ENCODE results near the gene ENTREP1.

DNA sequence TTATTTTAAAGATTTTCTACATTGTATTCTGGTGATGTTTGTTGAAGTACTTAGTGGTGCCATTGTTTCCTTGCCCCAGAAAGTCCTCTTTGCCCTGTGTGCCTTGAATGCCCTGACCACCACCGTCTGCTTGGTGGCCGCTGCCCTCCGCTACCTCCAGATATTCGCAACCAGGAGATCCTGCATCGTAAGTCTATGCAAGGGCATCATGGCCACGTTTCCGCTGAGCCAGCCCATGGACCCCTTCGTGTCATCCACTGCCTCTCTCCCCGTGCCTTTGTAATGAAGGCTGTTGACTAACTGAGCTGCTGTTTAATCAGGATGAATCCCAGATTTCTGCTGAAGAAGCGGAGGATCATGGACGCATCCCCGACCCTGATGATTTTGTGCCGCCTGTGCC lies 52.3 kb downstream of the ENTREP1 start:
- TF ChIP-seq POLR2A (IDR thresholded peaks at IDR 0.05): no peak
- TF ChIP-seq, protein P1, sequence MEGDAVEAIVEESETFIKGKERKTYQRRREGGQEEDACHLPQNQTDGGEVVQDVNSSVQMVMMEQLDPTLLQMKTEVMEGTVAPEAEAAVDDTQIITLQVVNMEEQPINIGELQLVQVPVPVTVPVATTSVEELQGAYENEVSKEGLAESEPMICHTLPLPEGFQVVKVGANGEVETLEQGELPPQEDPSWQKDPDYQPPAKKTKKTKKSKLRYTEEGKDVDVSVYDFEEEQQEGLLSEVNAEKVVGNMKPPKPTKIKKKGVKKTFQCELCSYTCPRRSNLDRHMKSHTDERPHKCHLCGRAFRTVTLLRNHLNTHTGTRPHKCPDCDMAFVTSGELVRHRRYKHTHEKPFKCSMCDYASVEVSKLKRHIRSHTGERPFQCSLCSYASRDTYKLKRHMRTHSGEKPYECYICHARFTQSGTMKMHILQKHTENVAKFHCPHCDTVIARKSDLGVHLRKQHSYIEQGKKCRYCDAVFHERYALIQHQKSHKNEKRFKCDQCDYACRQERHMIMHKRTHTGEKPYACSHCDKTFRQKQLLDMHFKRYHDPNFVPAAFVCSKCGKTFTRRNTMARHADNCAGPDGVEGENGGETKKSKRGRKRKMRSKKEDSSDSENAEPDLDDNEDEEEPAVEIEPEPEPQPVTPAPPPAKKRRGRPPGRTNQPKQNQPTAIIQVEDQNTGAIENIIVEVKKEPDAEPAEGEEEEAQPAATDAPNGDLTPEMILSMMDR (IDR thresholded peaks at IDR 0.05): no peak
